AG09309 (cell line): ENCODE results near the gene HOXA9.

Source experiments
- DNase-seq: peaks from one replicate; pipeline ENCODE4 v3.0.0-alpha.2; 2010; ENCODE audit warnings: low read depth
- H3K4me3 ChIP-seq: 2 replicates; pipeline ENCODE4 v1.5.1; 2011; ENCODE audit warnings: mild to moderate bottlenecking, low read depth, low read length, moderate library complexity; ENCODE audit not compliant: control insufficient read depth
- CTCF ChIP-seq: IDR thresholded peaks from 2 replicates; pipeline ENCODE4 v1.5.1; 2011; ENCODE audit warnings: mild to moderate bottlenecking, low read depth, low read length, inconsistent platforms; ENCODE audit not compliant: insufficient read depth, control insufficient read depth; ENCODE audit errors: missing control alignments

Gene HOXA9

GRCh38 chr7:27173956-27174873, 8.9 kb upstream of the HOXA9 start, which contains the start of gene HOXA10:
HOXA10 (minus strand) TSS chr7:27174320; CDS start chr7:27174306, 14 bp downstream.
- H3K4me3 ChIP-seq: peak within 1 kb of the TSS; percentile 87

GRCh38 chr7:27173511-27173955, 8.2 kb upstream of the HOXA9 start:
- no peak for TF ChIP-seq CTCF
- peak overlapping the region; percentile 87 for H3K4me3 ChIP-seq
- DNase-seq: no peak

More at GRCh38 chr7:27173956-27174873, 8.9 kb upstream of the HOXA9 start, which contains the start of gene HOXA10:
- no peak for TF ChIP-seq CTCF
- no peak for DNase-seq

GRCh38 chr7:27172823-27173510, 7.6 kb upstream of the HOXA9 start:
- H3K4me3 ChIP-seq: peak overlapping the region; percentile 87
- peak; percentile 88 for DNase-seq
- TF ChIP-seq CTCF: no peak

- TF ChIP-seq CTCF: no peak
- no peak for DNase-seq
- peak overlapping the region; percentile 87 for H3K4me3 ChIP-seq
Observed at GRCh38 chr7:27172315-27172774, 7.0 kb upstream of the HOXA9 start.

- H3K4me3 ChIP-seq: peak overlapping the region; percentile 87
- no peak for DNase-seq
- no peak for TF ChIP-seq CTCF
Observed at GRCh38 chr7:27171637-27172314, 6.4 kb upstream of the HOXA9 start.

- H3K4me3 ChIP-seq: peak overlapping the region; percentile 87
- no peak for TF ChIP-seq CTCF
- no peak for DNase-seq
Observed at GRCh38 chr7:27171325-27171636, 5.9 kb upstream of the HOXA9 start.
